ENCODE data around the gene ZBTB18.
"Not testable (repeated sequence)": the region's sequence is repeated elsewhere in the genome, so short reads cannot be mapped to it uniquely, and the experiment has no call there.

Gene ZBTB18

GRCh38 chr1:244050835-244051444 lies at the start of gene ZBTB18:
TSS of gene ZBTB18 (plus strand) at chr1:244051283. CDS start at chr1:244051432, 149 bp downstream.
- DNase-seq: no peak

GRCh38 chr1:244002721-244003120 lies 48.4 kb upstream of the ZBTB18 start:
- DNase-seq: no peak

GRCh38 chr1:244005455-244005854 lies 45.6 kb upstream of the ZBTB18 start:
- DNase-seq: no peak

GRCh38 chr1:244006381-244006901 lies 44.6 kb upstream of the ZBTB18 start:
- DNase-seq: no peak

- no peak for DNase-seq
Measured at GRCh38 chr1:244006961-244007360, 44.1 kb upstream of the ZBTB18 start.

- peak; percentile 12 to 42 (median 16) for DNase-seq
Measured at GRCh38 chr1:244010191-244010590, 40.9 kb upstream of the ZBTB18 start.

- peak; percentile 13 to 73 (median 61) for DNase-seq
Measured at GRCh38 chr1:244010703-244011123, 40.4 kb upstream of the ZBTB18 start.

- DNase-seq: peak in 1 of 3 donors; percentile 15
Measured at GRCh38 chr1:244011271-244011670, 39.8 kb upstream of the ZBTB18 start.

GRCh38 chr1:244011786-244012185 lies 39.3 kb upstream of the ZBTB18 start:
- no peak for DNase-seq

GRCh38 chr1:244012202-244012601 lies 38.9 kb upstream of the ZBTB18 start:
- no peak for DNase-seq

- DNase-seq: no peak
Measured at GRCh38 chr1:244013100-244013499, 38.0 kb upstream of the ZBTB18 start.

GRCh38 chr1:244014862-244015261 lies 36.2 kb upstream of the ZBTB18 start:
- DNase-seq: not testable (repeated sequence)

GRCh38 chr1:244019982-244020485 lies 31.0 kb upstream of the ZBTB18 start:
- no peak for DNase-seq

- DNase-seq: no peak
Measured at GRCh38 chr1:244021427-244021826, 29.7 kb upstream of the ZBTB18 start.

GRCh38 chr1:244022311-244022710 lies 28.8 kb upstream of the ZBTB18 start:
- DNase-seq: no peak

GRCh38 chr1:244022864-244023440 lies 28.1 kb upstream of the ZBTB18 start:
- no peak for DNase-seq

- DNase-seq: no peak
Measured at GRCh38 chr1:244027491-244028145, 23.5 kb upstream of the ZBTB18 start.

- DNase-seq: no peak
Measured at GRCh38 chr1:244028701-244029100, 22.4 kb upstream of the ZBTB18 start.

GRCh38 chr1:244029124-244029523 lies 22.0 kb upstream of the ZBTB18 start:
- DNase-seq: no peak

GRCh38 chr1:244030481-244031040 lies 20.5 kb upstream of the ZBTB18 start:
- no peak for DNase-seq

GRCh38 chr1:244035358-244035757 lies 15.7 kb upstream of the ZBTB18 start:
- DNase-seq: no peak

- no peak for DNase-seq
Measured at GRCh38 chr1:244037252-244037651, 13.8 kb upstream of the ZBTB18 start.

- no peak for DNase-seq
Measured at GRCh38 chr1:244041466-244042120, 9.5 kb upstream of the ZBTB18 start.
